Panc1 (cell line): Measurements from ENCODE around the gene RAP2B. TPM values are rescaled to one million over a fixed set of nuclear protein-coding genes. Genes with fewer than 3 reads are reported as not detected.

ENCODE experiments used
- ATAC-seq: fragments of 200-7000 bp; cut with Tn5 transposase; 2 replicates; pipeline ENCODE4 v1.9.1; 2020; ENCODE audit warnings: mild to moderate bottlenecking, moderate library complexity
- BruUV-seq: library from RNA; stranded (reverse); fragments of 400-500 nt; replicated peaks from 2 replicates; lab custom pipeline; 2021; lab: Mats Ljungman, UMichigan
- CTCF ChIA-PET: fragments of 300-600 bp; sonication (Branson Sonifier 250); formaldehyde crosslinking; loops from one replicate; lab custom pipeline; 2022; ENCODE audit warnings: antibody characterized with exemption; lab: Charles Lee
- POLR2A ChIA-PET: fragments of 300-600 bp; sonication (Branson Sonifier 250); formaldehyde crosslinking; loops from one replicate; lab custom pipeline; 2022; ENCODE audit warnings: antibody characterized with exemption; lab: Charles Lee
- DNase-seq: peaks from one replicate; pipeline ENCODE4 v3.0.0-alpha.2; 2010; ENCODE audit warnings: low read depth, low spot score
- H3K27ac ChIP-seq: 2 replicates; pipeline ENCODE4 v1.5.1; 2011; ENCODE audit warnings: mild to moderate bottlenecking, low read length, inconsistent platforms
- H3K27me3 ChIP-seq: fragments of 200-500 bp; sonication (Bioruptor generic); 2 replicates; pipeline ENCODE4 v1.6.0; 2014; ENCODE audit warnings: low read length, inconsistent platforms; ENCODE audit not compliant: control insufficient read depth, insufficient read depth
- H3K36me3 ChIP-seq: fragments of 200-500 bp; sonication (Bioruptor generic); 2 replicates; pipeline ENCODE4 v1.5.1; 2014; ENCODE audit warnings: inconsistent platforms, mild to moderate bottlenecking, low read length, moderate library complexity; ENCODE audit not compliant: control insufficient read depth, insufficient read depth
- H3K4me1 ChIP-seq: 2 replicates; pipeline ENCODE4 v1.5.1; 2011; ENCODE audit warnings: inconsistent platforms, mild to moderate bottlenecking, low read length, moderate library complexity; ENCODE audit not compliant: control insufficient read depth, insufficient read depth
- H3K4me3 ChIP-seq, 2 experiments: 2 replicates each; pipeline ENCODE4 v1.5.1; 2011 to 2012; ENCODE audit warnings: low read depth in 2 of 2, low read length in 2 of 2, mild to moderate bottlenecking in 2 of 2, inconsistent platforms in 1 of 2, moderate library complexity in 1 of 2
- H3K9me3 ChIP-seq: fragments of 200-500 bp; sonication (Bioruptor generic); 2 replicates; pipeline ENCODE4 v1.5.1; 2014; ENCODE audit warnings: low read depth, mild to moderate bottlenecking, inconsistent platforms, low read length, moderate library complexity; ENCODE audit not compliant: control insufficient read depth, insufficient read depth
- CTCF ChIP-seq: fragments of 450-650 bp; IDR thresholded peaks from 2 replicates; pipeline ENCODE4 v1.5.1; 2017; ENCODE audit warnings: mild to moderate bottlenecking
- POLR2AphosphoS5 ChIP-seq: IDR thresholded peaks from 2 replicates; pipeline ENCODE4 v1.6.1; 2012; ENCODE audit warnings: mild to moderate bottlenecking, low read depth, low read length, moderate library complexity
- REST ChIP-seq, 2 experiments: IDR thresholded peaks; 2 replicates each; pipeline ENCODE4 v1.6.1; 2011 to 2012; ENCODE audit warnings: low read depth in 2 of 2, control low read depth in 1 of 2, low read length in 1 of 2, mild to moderate bottlenecking in 1 of 2, moderate library complexity in 1 of 2; ENCODE audit not compliant: insufficient read depth in 1 of 2
- SIN3A ChIP-seq: IDR thresholded peaks from 2 replicates; pipeline ENCODE4 v1.6.1; 2012; ENCODE audit warnings: low read depth, mild to moderate bottlenecking, low read length, moderate library complexity, borderline replicate concordance; ENCODE audit not compliant: insufficient read depth
- TCF7L2 ChIP-seq: IDR thresholded peaks from 2 replicates; pipeline ENCODE4 v1.6.1; 2011; ENCODE audit warnings: mild to moderate bottlenecking, low read depth, low read length, inconsistent platforms
- in situ Hi-C: cut with HindIII; loops from 2 replicates; pipeline ENCODE4 v1.10.0; 2016; ENCODE audit warnings: low sequenced_read_pairs, low pct_unique_long_range_greater_than_20kb
- intact Hi-C: fragments of 100-400 bp; cut with micrococcal nuclease; formaldehyde crosslinking; loops from one replicate; pipeline ENCODE4 v1.10.0; 2022; ENCODE audit not compliant: unreplicated experiment
- total RNA-seq: library from RNA; stranded (reverse); gene quantifications from one replicate; pipeline ENCODE4 v1.2.1, GENCODE V29; 2021; ENCODE audit not compliant: unreplicated experiment

RAP2B gene
- total RNA-seq, 1 experiment from 2014 or later, result 14.7 TPM

- ATAC-seq, result no peak
- Histone ChIP-seq H3K9me3 (no peaks in the 10 kb centered on the region), H3K4me1 (peaks cover 15% of the 10 kb centered on the region), H3K4me3 (no peak overlapping the region), H3K27ac (no peak overlapping the region), H3K36me3 (no peaks in the 10 kb centered on the region), H3K27me3 (no peaks in the 10 kb centered on the region)
- ChIA-PET CTCF (no interaction called here), POLR2A (no interaction called here)
- BruUV-seq, result no TSS peak
- no peak for TF ChIP-seq SIN3A
- TF ChIP-seq TCF7L2, result no peak
- in situ Hi-C loops, result no loop called here
- no peak for DNase-seq
- intact Hi-C loops, result loop anchor here (10.0 kb wide), 2 partner anchors 425 to 595 kb away; no protein-coding TSS in a partner anchor
Measured at GRCh38 chr3:153169793-153170383, 7.9 kb downstream of the RAP2B start.

GRCh38 chr3:153171256-153171655 is 9.2 kb downstream of the RAP2B start:
- no peaks in the 10 kb centered on the region for H3K36me3 ChIP-seq
- CTCF ChIA-PET, result no interaction called here
- no peak overlapping the region for H3K27ac ChIP-seq
- POLR2A ChIA-PET, result no interaction called here
- intact Hi-C loops (no loop called here), in situ Hi-C loops (no loop called here)
- H3K4me3 ChIP-seq, result no peak overlapping the region
- H3K27me3 ChIP-seq, result no peaks in the 10 kb centered on the region
- no peaks in the 10 kb centered on the region for H3K9me3 ChIP-seq
- peaks cover 2% of the 10 kb centered on the region; the same call in 1 of the 2 replicates for H3K4me1 ChIP-seq
- BruUV-seq, result no TSS peak
- no peak for TF ChIP-seq POLR2AphosphoS5
- no peak for TF ChIP-seq TCF7L2
- TF ChIP-seq SIN3A, result no peak
- TF ChIP-seq CTCF, result no peak
- no peak for TF ChIP-seq REST (IDR thresholded peaks at IDR 0.05; ENCODE audit: insufficient read depth in 1 of 2, low read depth in 2 of 2, low read length in 1 of 2)
- ATAC-seq (no peak), DNase-seq (no peak)

GRCh38 chr3:153171918-153172317 is 9.9 kb downstream of the RAP2B start:
- Histone ChIP-seq H3K4me3 (no peak overlapping the region), H3K4me1 (no peaks in the 10 kb centered on the region), H3K27me3 (no peaks in the 10 kb centered on the region), H3K27ac (no peak overlapping the region), H3K36me3 (no peaks in the 10 kb centered on the region), H3K9me3 (no peaks in the 10 kb centered on the region)
- ATAC-seq (no peak), DNase-seq (no peak)
- in situ Hi-C loops (no loop called here), intact Hi-C loops (no loop called here)
- ChIA-PET POLR2A (no interaction called here), CTCF (no interaction called here)
- TF ChIP-seq CTCF (no peak), TCF7L2 (no peak), REST (IDR thresholded peaks at IDR 0.05; ENCODE audit: insufficient read depth in 1 of 2, low read depth in 2 of 2, low read length in 1 of 2) (no peak), POLR2AphosphoS5 (no peak), SIN3A (no peak)
- no TSS peak for BruUV-seq
